HG03565 (cell line): ENCODE data around the gene ARHGAP18.

Experiments used
- ATAC-seq: cut with Tn5 transposase; IDR thresholded peaks from one replicate; pipeline ENCODE4 v1.9.1; 2021; ENCODE audit warnings: mild to moderate bottlenecking, moderate library complexity; ENCODE audit not compliant: unreplicated experiment

The ARHGAP18 gene

DNA sequence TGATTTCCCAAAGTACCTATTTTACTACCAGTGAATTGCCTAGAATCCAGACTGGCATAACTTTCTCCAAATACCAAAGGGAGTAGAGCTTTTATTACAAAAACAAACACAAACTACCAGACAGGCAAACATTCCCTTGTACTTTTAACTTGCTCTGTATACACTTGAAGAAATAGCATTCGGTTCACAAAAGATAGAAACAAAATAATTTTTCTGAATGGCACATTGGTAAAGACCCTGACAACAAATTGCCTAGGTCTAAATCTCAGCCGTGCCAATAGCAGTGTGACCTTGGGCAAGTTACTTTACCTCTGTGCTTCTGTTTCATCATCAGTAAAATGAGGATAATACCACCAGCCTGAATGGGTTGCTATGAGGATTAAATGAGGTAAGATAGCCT is 15.9 kb downstream of the ARHGAP18 start:
- ATAC-seq: no peak

DNA sequence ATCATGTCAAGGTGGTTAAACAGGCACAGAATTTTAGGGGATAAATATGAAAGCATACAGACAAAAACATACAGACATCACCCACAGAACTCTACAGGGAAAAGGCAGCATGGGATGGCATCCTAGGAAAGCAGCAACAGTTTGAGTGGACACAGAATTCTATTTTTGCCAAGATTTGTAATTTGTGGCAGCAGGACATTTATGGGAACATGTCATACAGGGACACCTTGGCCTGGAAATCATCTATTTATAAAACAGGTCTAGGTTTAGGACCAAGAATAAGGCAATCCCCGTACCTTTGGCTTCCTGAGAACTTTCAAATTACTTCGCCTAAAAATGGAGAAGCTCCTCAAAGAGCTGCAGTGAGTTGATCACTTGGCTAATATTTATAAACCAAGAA is 17.5 kb downstream of the ARHGAP18 start:
- no peak for ATAC-seq

DNA sequence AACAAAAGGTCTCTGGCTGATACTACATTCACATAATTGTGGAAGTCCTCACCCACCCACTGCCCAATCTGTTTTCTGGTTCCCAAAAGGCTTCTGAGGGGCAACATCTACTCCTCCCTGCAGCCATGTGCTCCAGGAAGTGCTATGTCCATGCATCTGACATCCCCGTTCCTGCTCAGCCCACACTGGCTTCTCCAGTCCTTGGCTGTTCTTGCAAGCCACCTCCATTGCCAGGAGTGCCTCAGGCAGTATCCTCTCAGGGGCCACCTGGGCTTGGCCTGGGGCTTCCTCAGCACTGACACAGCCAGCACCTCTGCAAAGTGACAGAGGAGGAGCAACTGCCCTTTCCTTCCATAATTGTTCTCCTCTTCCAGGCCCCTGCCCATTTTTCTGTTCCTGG is 18.3 kb downstream of the ARHGAP18 start:
- no peak for ATAC-seq

DNA sequence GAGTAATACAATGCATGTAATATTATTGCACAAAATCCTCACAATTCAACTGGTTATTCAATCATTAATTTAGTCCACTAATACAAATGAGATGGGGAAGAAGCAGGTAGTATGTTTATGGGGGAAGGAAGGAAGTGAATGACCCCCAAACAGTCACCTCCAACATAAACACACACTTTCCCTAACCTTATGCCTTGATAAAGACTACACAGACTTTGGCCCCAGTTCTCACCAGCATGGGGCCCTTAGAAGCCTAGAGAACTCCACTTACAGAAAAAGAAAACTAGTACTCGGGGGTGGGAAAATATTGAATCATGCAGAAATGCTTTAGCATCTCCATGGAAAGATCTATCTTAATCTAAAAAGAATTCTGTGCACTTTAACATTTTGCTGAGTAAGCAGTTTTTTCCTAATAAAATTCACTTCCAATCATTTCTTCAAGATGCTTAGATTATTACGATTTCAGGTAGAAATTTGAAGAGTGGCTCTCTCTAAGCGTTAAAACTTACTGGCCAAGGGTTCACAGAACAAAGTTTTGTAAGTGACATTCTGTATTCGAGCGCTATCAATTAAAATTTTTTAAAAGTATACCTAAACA is 18.8 kb downstream of the ARHGAP18 start:
- no peak for ATAC-seq

DNA sequence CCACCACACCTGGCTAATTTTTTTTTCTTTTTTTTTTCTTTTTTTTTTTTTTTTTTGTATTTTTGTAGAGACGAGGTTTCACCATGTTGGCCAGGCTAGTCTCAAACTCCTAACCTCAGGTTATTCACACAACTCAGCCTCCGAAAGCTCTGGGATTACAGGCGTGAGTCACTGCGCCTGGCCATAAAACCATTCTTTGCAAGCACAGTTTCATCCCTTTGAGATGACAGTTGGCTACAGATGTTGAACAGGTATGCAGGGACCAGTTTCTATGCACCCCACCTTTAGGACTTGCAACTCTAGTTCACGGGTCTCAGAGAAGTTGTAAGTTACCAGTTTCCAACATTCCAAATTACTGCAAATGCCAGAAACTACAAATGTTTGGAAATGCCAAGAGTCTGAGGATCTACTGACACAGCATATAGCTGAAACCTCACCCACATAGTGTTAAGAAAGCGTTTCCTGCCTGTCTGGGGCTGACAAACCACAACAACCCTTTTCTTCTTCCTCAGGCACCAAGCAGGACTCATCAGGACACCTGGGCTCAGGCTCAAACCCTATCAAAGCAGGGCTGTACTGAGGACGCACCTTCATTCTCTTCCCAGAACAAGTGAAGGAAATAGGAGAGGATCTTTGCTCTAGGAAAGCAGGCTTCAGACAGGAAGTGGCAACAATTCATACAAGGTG is 22.9 kb downstream of the ARHGAP18 start:
- ATAC-seq: peak; percentile 50

DNA sequence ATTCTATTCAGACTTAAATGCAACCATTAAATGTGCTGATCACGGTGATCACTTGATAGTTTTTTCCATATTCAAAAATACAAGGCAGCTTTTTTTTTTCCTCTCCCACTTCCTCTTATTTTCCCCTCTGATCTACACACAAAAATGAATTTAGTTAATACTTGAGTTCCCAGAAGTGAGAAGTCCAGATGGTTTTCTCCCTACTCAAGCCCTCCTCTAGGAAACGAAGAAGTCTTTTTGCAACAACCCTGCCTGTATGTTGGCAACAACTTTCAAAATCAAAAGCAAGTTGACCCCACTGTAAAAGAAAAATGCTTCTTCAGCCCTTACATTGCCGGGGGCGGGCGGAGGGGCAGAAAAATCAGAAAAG is 24.3 kb downstream of the ARHGAP18 start:
- no peak for ATAC-seq

DNA sequence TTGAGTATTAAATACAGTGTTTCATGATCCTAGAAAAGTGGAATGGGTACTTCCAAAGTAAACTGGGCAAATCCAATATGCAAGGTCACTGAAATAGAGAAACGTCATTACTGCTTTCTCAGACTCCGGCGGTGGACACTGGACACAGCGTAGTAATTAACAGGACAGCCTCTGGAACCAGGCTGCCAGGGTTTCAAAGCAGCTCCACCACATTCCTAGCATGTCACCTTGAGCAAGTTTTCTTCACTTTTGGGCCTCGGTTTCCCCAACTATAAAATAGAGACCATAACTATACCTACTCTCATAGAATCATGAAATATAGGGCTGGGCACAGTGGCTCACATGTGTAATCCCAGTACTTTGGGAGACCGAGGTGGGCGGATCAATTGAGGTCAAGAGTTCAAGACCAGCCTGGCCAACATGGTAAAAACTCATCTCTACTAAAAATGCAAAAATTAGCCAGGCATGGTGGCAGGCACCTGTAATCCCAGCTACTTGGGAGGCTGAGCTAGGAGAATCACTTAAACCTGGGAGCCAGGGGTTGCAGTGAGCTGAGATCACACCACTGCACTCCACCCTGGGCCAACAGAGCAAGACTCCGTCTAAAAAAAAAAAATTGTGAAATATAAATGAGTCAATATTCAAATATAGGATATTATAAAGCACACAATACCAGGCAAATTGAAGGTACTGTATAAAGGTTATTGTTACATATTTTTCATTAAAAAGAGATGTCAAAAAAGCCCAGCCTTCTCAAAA is 24.9 kb downstream of the ARHGAP18 start:
- ATAC-seq: no peak

DNA sequence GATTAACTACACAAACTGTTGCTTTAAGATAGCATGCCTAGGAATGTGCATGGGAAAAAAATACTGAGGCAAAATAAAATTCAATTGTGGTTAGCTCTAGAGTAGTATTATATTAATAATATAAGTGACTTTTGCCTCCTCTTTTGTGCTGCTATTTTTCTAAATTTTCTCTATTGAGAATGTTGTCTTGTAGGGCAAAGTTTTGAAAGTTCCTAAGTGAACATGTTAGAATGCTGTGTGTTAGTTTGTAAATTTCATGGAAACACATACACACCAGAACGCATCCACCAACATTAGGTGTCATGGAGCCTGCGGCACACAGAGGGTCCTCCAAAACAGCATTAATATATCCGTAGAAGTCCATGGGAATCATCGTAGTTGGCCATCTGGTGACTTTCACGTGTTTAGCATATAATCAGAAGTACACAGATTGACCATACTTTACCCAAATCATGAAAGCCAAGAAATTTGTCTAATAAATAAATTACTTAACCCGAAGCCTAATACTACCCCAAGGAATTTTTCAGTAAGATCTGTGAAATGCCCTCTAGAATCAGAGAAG is 25.6 kb downstream of the ARHGAP18 start:
- no peak for ATAC-seq

DNA sequence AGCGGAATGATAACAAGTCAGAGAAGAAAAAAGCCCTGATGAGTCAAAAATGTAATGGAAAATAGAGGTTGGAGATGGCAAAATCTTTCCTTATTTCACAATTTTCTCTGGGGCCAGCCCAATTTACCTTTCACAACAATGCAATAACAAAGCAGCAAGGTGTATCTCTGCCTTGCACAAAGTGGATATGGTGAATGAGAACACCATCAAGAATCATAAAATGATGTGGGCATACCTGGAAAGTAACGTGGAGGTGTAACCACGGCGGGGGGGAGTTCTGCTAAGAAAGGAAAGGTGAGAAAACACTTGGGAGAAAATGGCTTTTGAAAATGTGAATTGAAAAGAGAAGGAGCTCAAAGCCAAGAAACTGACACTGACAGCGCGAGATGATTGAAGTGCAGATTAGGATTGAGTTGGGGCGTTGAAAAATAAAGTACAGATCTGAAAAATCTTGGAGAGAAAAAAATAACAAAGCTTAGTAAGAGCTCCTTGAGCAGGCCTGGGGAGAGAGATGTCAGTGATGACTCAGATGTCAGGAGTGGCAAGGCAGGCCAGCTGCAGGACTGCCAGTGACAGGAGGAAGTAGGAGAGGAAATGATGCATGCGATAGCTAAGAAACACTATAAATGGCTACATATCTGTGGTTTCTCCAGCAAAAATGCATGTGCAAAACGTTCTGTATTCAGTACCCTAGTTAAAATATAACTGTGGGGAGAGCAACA is 26.2 kb downstream of the ARHGAP18 start:
- peak; percentile 96 for ATAC-seq

DNA sequence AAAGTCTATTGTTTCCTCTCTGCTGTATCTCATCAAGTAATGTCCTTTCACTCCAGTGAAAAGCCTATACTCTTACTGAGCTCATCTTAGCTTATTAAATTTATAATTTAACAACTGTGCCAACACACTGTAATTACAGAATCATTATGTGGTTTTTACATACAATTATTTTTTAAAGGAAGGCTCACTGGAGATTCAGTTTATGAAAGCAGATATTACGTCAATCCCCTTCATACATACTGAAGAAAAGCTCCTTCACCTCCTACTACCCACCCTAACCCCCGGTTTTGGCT is 28.1 kb downstream of the ARHGAP18 start:
- no peak for ATAC-seq

DNA sequence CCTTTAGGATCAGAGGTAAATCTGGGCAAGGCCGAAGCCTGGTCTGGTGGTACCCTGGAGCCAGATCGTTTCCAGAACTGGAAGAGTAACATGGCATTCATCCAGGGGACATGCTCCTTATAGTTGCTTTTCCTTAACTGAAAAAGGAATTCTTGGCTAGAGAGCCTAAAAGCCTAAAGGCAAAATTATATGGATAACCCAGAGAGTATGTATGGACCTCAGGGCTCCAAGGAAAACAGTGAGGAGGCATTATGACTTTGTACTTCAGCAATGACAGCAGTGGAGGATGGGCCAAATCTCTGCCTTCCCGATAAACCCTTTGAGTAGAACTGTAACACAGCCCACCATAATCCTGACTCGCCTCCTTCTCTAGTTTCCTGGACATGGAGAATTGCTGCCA is 29.3 kb downstream of the ARHGAP18 start:
- no peak for ATAC-seq

DNA sequence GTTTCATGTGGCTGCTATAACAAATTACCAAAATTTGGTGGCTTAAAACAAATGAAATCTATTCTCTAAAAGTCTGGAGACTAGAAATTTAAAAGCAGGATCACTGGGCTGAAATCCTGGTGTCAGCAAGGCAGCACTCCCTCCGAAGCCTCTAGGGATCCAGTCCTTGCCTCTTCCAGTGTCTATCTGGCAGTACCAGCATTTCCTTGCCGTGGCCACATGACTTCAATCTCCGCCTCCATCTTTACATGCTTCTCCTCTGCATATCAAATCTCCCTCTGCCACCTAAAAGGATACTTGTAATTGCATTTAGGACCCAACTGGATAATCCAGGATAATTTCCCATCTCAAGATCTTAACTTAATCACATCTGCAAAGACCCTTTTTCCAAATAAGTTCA is 30.2 kb downstream of the ARHGAP18 start:
- no peak for ATAC-seq

DNA sequence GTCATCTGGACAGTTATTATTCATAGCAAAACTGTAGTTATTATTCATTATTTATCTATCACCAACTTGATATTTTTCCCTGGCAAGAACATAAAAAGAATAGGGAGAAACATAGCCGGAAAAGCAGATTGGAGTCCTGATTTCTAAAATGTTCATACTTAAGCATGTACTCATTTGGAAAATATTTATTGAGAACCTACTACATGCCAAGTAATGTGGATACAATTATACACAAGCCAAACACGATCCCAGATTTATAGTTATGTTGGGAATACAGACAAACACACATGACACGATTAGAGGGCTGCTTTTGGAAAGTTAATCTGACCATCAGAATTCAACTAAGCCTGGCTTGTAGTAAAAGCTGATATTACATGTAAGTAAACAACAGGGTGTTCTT is 30.7 kb downstream of the ARHGAP18 start:
- no peak for ATAC-seq

DNA sequence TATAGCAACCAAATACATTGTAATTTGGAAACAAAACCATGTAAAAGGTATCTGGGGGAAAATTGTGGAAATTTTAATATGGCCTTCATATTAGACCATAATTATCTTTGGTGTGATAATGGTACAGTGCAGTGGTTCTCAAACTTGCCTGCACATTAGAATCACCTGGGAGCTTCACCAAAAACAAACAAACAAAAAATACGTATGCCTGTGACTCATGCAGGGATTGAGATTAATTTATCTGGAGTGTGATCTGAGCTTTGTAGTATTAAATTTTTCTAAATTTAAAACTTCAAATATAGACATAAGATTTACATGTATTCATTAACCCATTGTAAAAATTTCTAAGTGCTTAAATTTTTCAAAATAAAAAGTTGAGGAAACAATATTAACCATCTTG is 31.5 kb downstream of the ARHGAP18 start:
- ATAC-seq: no peak

DNA sequence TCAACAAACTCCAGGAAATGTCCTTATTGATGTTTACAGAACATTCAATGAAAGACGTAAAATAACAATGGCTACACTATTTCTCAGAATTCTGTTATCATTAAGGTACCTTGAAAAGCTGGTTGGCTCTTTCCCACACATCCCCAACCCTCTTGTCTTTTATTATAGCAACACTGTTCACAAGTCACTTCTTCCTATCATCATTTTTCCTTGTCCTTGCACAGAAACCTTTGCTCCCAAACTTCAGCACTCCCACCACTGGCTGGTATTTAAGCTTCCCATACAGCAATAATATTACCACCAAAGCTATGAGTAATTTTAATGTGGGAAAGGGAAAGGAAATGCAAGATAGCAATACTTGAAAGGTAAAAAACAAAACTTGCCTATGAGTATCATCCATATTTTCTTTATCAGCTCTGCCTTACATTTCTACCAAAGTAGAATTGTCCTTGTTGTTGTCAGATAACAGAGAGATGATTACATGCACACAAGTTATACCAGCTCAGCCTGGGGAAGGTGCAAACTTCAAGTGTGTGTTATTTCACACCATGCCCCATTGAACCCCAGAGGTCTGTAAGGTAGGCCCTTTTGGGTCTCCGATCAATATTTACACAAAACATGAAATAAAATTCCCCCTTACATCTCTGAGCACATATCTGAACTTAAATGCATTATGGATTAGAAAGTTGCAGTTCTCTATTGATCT is 32.2 kb downstream of the ARHGAP18 start:
- no peak for ATAC-seq

DNA sequence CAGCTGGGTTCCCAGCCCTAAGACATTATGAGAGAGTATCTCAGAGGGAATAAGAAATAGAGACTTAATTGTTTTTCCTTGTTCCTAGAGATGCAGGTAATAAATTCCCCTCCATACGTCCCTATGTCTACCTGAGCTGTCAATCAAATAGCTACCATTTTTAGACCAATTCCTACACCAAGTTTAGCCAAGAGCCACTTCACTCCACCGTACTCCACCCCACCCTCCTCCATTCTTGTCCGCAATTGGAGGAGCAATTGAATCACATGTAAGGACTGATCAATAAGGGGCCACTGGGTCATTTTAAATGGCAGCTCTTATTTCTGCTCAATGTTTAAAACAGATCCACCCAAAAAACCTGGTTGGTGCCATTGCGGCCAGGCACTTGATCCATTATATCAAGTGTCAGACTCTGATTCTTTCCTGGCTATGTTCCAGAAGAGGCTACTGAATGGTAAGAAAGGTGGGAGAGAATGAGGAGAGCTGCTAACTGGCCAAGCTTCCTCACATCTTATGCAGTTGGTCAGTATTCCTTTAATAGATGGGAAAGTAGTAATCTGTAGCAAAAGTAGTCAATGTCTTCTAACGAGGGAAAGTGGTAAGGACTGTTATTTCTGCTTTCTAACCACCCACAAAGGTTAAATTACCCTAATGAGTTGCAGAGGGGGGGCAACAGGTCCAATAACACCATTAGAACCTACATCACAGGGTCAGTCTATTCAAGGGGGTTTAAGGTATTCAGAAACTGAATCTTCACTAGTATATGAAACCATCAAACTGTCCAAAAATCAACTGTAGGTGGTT is 34.1 kb downstream of the ARHGAP18 start:
- no peak for ATAC-seq

DNA sequence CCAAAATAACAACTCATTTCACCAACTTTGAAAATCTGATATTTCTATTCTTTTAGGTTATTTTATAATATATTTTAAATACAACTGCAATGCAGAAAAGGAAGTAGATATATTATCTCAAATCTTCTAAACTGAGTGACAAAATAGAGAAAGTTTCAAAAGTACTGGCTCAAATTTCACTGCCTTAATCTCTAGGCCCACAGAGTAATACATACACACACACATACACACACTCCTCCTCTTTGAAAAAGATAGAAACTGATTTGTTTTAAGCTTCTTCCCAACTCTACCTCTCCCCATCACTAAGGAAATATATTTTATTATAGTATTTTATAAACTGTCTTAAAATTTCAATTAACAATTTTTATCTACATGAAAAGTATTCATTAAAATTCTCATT is 36.2 kb downstream of the ARHGAP18 start:
- ATAC-seq: no peak

DNA sequence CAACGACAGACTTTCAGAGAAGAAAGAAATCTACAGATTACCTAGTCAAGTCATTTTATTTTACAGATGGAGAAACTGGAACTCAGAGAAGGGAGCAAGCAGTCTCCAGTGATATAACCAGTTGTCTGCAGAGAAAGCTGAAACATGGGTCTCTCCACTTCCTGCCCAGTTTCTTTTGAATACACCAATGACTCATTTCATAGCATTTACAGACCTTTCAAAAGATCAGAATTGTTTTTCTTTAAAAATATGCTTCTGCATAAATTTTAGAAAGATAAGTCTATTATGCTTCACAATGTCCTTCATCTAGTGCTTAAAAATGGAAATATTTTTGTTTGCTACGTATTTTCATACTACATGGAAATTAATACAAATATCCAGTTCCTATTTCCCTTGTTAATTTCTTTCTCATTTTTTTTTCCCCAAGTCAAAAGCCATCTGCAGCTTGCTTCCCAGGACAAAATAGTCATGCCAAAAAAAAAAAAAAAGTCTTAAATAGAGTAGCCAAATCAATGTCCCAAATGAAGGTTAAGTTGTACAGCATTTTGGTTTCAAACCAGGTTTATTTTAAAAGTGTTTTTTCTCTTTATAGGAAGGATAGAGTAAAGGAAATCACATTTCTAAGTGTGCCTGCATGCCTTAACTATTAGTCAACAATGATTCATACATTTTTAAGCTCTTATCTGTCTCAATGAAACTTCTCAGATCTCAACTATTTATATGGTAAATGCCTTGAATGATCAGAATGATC is 36.9 kb downstream of the ARHGAP18 start:
- ATAC-seq: peak; percentile 71

DNA sequence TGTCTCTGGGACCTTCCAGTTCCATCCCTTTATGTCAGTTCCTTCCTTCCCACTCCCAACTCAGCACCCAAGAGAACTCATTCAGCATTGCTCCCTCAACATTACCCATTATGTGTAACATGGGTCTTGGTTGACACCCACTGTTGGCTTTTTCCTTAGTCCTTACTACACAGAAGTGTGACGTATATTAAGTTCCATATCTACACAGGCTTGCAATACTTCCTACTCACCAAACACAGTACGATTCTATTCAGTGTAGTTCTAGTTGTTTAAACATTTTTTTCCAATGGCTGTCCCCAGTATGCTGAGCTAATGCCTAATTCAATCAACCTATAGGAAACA is 37.7 kb downstream of the ARHGAP18 start:
- peak; percentile 13 for ATAC-seq
